Testis (tissue), 2 donors: ENCODE results near the gene ZNF277.

Experiments used
- POLR2A ChIP-seq: fragments of 450-650 bp; IDR thresholded peaks from one replicate; pipeline ENCODE4 v1.6.1; 2017; ENCODE audit warnings: antibody characterized with exemption, mild to moderate bottlenecking, moderate library complexity
- TF ChIP-seq, protein P1 (sequence below), 3 experiments: fragments of 450-650 bp in 2 of 3; fragments of 200-600 bp in 1 of 3; sonication (generic) in 1 of 3; IDR thresholded peaks; one replicate each; pipeline ENCODE4 v1.5.1; 2016 to 2019; ENCODE audit warnings: antibody characterized with exemption in 3 of 3, mild to moderate bottlenecking in 2 of 3, moderate library complexity in 1 of 3

DNA sequence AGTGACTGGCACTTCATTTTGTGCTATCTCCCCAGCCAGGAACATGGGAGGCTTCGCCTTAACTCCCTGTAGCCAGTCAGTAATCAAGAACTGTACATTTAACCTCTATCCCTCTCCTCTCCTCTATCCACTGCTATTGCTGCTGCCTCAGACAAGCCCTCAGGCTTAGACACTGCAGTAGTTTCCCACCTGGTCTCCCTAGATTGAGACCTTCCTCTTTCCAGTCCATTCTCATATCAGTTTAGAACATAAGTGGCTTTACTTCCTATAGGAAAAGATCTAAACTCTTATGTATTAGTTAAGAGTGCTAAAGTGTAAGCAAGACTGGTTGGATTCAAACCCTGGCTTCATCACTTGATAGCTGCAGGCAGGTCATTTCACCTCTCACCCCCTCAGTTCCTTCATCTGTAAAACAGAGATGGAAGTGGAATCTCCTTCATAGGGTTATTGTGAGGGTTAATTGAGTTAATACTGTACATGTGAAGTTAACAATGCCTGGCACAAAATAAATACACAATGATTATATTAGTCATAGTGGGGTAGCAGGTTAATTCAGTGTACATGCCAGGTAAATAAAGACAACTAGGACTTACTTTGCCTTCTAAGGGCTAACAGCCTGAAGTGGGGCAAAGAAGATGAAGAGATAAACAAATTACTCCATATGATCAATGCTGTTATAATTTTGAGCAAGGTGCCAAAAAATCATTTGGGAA is 76.1 kb downstream of the ZNF277 start:
- TF ChIP-seq, protein P1, sequence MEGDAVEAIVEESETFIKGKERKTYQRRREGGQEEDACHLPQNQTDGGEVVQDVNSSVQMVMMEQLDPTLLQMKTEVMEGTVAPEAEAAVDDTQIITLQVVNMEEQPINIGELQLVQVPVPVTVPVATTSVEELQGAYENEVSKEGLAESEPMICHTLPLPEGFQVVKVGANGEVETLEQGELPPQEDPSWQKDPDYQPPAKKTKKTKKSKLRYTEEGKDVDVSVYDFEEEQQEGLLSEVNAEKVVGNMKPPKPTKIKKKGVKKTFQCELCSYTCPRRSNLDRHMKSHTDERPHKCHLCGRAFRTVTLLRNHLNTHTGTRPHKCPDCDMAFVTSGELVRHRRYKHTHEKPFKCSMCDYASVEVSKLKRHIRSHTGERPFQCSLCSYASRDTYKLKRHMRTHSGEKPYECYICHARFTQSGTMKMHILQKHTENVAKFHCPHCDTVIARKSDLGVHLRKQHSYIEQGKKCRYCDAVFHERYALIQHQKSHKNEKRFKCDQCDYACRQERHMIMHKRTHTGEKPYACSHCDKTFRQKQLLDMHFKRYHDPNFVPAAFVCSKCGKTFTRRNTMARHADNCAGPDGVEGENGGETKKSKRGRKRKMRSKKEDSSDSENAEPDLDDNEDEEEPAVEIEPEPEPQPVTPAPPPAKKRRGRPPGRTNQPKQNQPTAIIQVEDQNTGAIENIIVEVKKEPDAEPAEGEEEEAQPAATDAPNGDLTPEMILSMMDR (IDR thresholded peaks at IDR 0.05), result no peak
- TF ChIP-seq POLR2A, result no peak
